Endothelial cell of umbilical vein (primary cell): ENCODE data around the gene BEND5.

ENCODE experiments used
- EZH2 ChIP-seq: IDR thresholded peaks from 2 replicates; pipeline ENCODE4 v1.6.1; 2012; ENCODE audit warnings: borderline replicate concordance, low read depth, mild to moderate bottlenecking, moderate library complexity, low read length, inconsistent platforms; ENCODE audit not compliant: severe bottlenecking
- JUN ChIP-seq: IDR thresholded peaks from 2 replicates; pipeline ENCODE4 v1.6.1; 2011; ENCODE audit warnings: borderline replicate concordance, low read depth; ENCODE audit not compliant: insufficient read length, insufficient read depth
- POLR2A ChIP-seq: IDR thresholded peaks from 2 replicates; pipeline ENCODE4 v1.6.1; 2012; ENCODE audit warnings: low read depth, mild to moderate bottlenecking, control low read depth, low read length
- POLR2AphosphoS5 ChIP-seq: IDR thresholded peaks from 2 replicates; pipeline ENCODE4 v1.6.1; 2012; ENCODE audit warnings: low read depth, mild to moderate bottlenecking, control low read depth, low read length, moderate library complexity; ENCODE audit not compliant: insufficient read depth
- TF ChIP-seq, protein P1 (sequence below), 2 donors: IDR thresholded peaks; 1 replicate in 1 of 2; 2 replicates in 1 of 2; pipeline ENCODE4 v1.5.1; 2011; ENCODE audit warnings: low read length in 2 of 2, mild to moderate bottlenecking in 2 of 2, moderate library complexity in 2 of 2, control low read depth in 1 of 2, inconsistent platforms in 1 of 2, low read depth in 1 of 2; ENCODE audit not compliant: insufficient read depth in 1 of 2; ENCODE audit errors: extremely low read depth in 1 of 2
- TF ChIP-seq, protein P2 (sequence below): IDR thresholded peaks from 2 replicates; pipeline ENCODE4 v1.6.1; 2011; ENCODE audit not compliant: insufficient read depth, insufficient read length

DNA sequence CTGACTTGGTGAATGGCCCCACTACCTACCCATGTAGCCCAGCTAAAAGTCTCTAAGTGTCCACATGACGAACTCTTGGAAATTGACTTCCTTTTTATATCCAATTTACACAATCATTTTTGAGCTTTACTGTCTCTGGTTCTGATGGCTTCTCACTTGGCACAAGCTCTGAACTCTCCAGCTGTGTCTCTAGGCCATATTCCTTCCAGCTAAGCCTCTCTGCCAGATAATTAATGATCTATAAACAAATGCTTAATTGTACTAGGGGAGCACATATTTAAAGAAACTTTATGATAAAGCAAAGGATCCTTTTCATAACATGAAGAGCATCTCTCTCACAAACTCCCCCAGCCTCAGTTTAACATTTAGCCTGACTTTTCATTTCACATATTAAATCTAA lies 16.3 kb upstream of the BEND5 start:
- TF ChIP-seq, protein P1, sequence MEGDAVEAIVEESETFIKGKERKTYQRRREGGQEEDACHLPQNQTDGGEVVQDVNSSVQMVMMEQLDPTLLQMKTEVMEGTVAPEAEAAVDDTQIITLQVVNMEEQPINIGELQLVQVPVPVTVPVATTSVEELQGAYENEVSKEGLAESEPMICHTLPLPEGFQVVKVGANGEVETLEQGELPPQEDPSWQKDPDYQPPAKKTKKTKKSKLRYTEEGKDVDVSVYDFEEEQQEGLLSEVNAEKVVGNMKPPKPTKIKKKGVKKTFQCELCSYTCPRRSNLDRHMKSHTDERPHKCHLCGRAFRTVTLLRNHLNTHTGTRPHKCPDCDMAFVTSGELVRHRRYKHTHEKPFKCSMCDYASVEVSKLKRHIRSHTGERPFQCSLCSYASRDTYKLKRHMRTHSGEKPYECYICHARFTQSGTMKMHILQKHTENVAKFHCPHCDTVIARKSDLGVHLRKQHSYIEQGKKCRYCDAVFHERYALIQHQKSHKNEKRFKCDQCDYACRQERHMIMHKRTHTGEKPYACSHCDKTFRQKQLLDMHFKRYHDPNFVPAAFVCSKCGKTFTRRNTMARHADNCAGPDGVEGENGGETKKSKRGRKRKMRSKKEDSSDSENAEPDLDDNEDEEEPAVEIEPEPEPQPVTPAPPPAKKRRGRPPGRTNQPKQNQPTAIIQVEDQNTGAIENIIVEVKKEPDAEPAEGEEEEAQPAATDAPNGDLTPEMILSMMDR (IDR thresholded peaks at IDR 0.05; ENCODE audit: extremely low read depth in 1 of 2, insufficient read depth in 1 of 2, low read depth in 1 of 2, low read length in 2 of 2): no peak
- no peak for TF ChIP-seq POLR2AphosphoS5
- no peak for TF ChIP-seq POLR2A
- TF ChIP-seq, protein P2, sequence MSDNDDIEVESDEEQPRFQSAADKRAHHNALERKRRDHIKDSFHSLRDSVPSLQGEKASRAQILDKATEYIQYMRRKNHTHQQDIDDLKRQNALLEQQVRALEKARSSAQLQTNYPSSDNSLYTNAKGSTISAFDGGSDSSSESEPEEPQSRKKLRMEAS: no peak
- no peak for TF ChIP-seq EZH2
- no peak for TF ChIP-seq JUN
